Hepatocyte (in vitro differentiated cells): ENCODE data around the gene EMX1. TPM values are rescaled to one million over a fixed set of nuclear protein-coding genes. Genes with fewer than 3 reads are reported as not detected.
A peak's percentile ranks its signal among the peaks of the same experiment; 100 is the strongest.

Source experiments
- DNase-seq: peaks from one replicate; pipeline ENCODE4 v3.0.0-alpha.2; 2016; ENCODE audit warnings: low spot score
- H2AFZ ChIP-seq: fragments of 200-600 bp; sonication (generic); 2 replicates; pipeline ENCODE4 v1.6.0; 2016; ENCODE audit warnings: antibody characterized with exemption, mild to moderate bottlenecking
- H3K27ac ChIP-seq: fragments of 200-600 bp; sonication (generic); 2 replicates; pipeline ENCODE4 v1.5.1; 2016; ENCODE audit warnings: mild to moderate bottlenecking
- H3K27me3 ChIP-seq: fragments of 200-600 bp; sonication (generic); 2 replicates; pipeline ENCODE4 v1.6.1; 2016
- H3K36me3 ChIP-seq: fragments of 200-600 bp; sonication (generic); replicated peaks from 2 replicates; pipeline ENCODE4 v1.5.1; 2016; ENCODE audit warnings: low read depth; ENCODE audit not compliant: insufficient read depth
- H3K4me1 ChIP-seq: fragments of 200-600 bp; sonication (generic); 2 replicates; pipeline ENCODE4 v1.5.1; 2016; ENCODE audit warnings: mild to moderate bottlenecking, moderate library complexity; ENCODE audit not compliant: insufficient read depth
- H3K4me2 ChIP-seq: fragments of 200-600 bp; sonication (generic); 2 replicates; pipeline ENCODE4 v1.6.0; 2016
- H3K4me3 ChIP-seq: fragments of 200-600 bp; sonication (generic); 2 replicates; pipeline ENCODE4 v1.5.1; 2016; ENCODE audit warnings: mild to moderate bottlenecking
- H3K79me2 ChIP-seq: fragments of 200-600 bp; sonication (generic); 2 replicates; pipeline ENCODE4 v1.6.0; 2017; ENCODE audit warnings: mild to moderate bottlenecking
- H3K9me2 ChIP-seq: fragments of 200-600 bp; sonication (generic); replicated peaks from 2 replicates; pipeline ENCODE4 v1.6.0; 2017; ENCODE audit warnings: mild to moderate bottlenecking; ENCODE audit not compliant: insufficient read depth
- H3K9me3 ChIP-seq: fragments of 200-600 bp; sonication (generic); 2 replicates; pipeline ENCODE4 v1.5.1; 2016; ENCODE audit warnings: low read depth, mild to moderate bottlenecking
- H4K20me1 ChIP-seq: fragments of 200-600 bp; sonication (generic); 2 replicates; pipeline ENCODE4 v1.6.0; 2016; ENCODE audit warnings: mild to moderate bottlenecking; ENCODE audit not compliant: insufficient read depth, poor library complexity, severe bottlenecking
- CTCF ChIP-seq: fragments of 200-600 bp; sonication (generic); IDR thresholded peaks from 2 replicates; pipeline ENCODE4 v1.5.1; 2016; ENCODE audit warnings: antibody characterized with exemption, mild to moderate bottlenecking; ENCODE audit not compliant: poor library complexity
- EZH2 ChIP-seq: fragments of 200-600 bp; sonication (generic); IDR thresholded peaks from 2 replicates; pipeline ENCODE4 v1.6.1; 2016; ENCODE audit warnings: antibody characterized with exemption, mild to moderate bottlenecking, borderline replicate concordance
- EZH2phosphoT487 ChIP-seq: fragments of 200-600 bp; sonication (generic); IDR thresholded peaks from one replicate; pipeline ENCODE4 v1.6.1; 2018; ENCODE audit warnings: antibody characterized with exemption, mild to moderate bottlenecking, low read depth, moderate library complexity; ENCODE audit not compliant: unreplicated experiment, severe bottlenecking
- WGBS: methylation state at CpG from one replicate; pipeline ENCODE4 v1.1.6; 2016; ENCODE audit warnings: low lambda C conversion rate; ENCODE audit errors: missing lambda C conversion rate; 5-methylcytosine and 5-hydroxymethylcytosine counted together
- polyA plus RNA-seq: library from polyadenylated mRNA; unstranded; fragments of >200 nt; fragmentation: Nextera tagmentation; extraction: Ambion mirVana; gene quantifications from 2 replicates; pipeline ENCODE4 v1.2.1, GENCODE V29; 2016
- total RNA-seq: library from RNA; depleted of rRNA; stranded (reverse); fragments of >200 nt; gene quantifications from 2 replicates; pipeline ENCODE4 v1.2.3, GENCODE V29; 2014

The EMX1 gene
- total and polyA plus RNA-seq, 2 experiments from 2014 or later = 0.34 to 1.2 TPM

GRCh38 chr2:72961036-72961720 is 43.9 kb downstream of the EMX1 start:
- H4K20me1 ChIP-seq = no peaks in the 10 kb centered on the region
- H3K4me3 ChIP-seq = no peak overlapping the region
- no peak for DNase-seq
- 88% methylated on average over 27 of the region's 27 CpGs for WGBS
- no peaks in the 10 kb centered on the region for H3K79me2 ChIP-seq
- H3K27ac ChIP-seq = no peak overlapping the region
- no peaks in the 10 kb centered on the region for H3K36me3 ChIP-seq
- no peaks in the 10 kb centered on the region for H3K4me1 ChIP-seq
- H2AFZ ChIP-seq = no peak overlapping the region
- no peaks in the 10 kb centered on the region for H3K27me3 ChIP-seq
- no peaks in the 10 kb centered on the region for H3K9me2 ChIP-seq
- H3K9me3 ChIP-seq = no peaks in the 10 kb centered on the region
- no peak overlapping the region for H3K4me2 ChIP-seq
- TF ChIP-seq EZH2 = no peak

GRCh38 chr2:72961853-72962468 is 44.6 kb downstream of the EMX1 start:
- H3K27me3 ChIP-seq = no peaks in the 10 kb centered on the region
- no peak for TF ChIP-seq CTCF
- no peak for TF ChIP-seq EZH2
- TF ChIP-seq EZH2phosphoT487 = no peak
- no peaks in the 10 kb centered on the region for H3K9me2 ChIP-seq
- H2AFZ ChIP-seq = no peak overlapping the region
- H3K36me3 ChIP-seq = no peaks in the 10 kb centered on the region
- H3K9me3 ChIP-seq = no peaks in the 10 kb centered on the region
- WGBS = 83% methylated on average over 8 of the region's 8 CpGs
- H3K4me1 ChIP-seq = no peaks in the 10 kb centered on the region
- no peak overlapping the region for H3K27ac ChIP-seq
- no peaks in the 10 kb centered on the region for H3K79me2 ChIP-seq
- H3K4me3 ChIP-seq = no peak overlapping the region
- DNase-seq = no peak
- H4K20me1 ChIP-seq = no peaks in the 10 kb centered on the region
- no peak overlapping the region for H3K4me2 ChIP-seq

GRCh38 chr2:72962911-72963310 is 45.6 kb downstream of the EMX1 start:
- Histone ChIP-seq H3K9me3 (no peaks in the 10 kb centered on the region), H3K36me3 (no peaks in the 10 kb centered on the region), H3K27ac (no peak overlapping the region), H3K4me3 (no peak overlapping the region), H3K9me2 (no peaks in the 10 kb centered on the region), H3K27me3 (no peaks in the 10 kb centered on the region), H3K4me2 (no peak overlapping the region), H3K4me1 (no peaks in the 10 kb centered on the region), H2AFZ (no peak overlapping the region), H3K79me2 (no peaks in the 10 kb centered on the region), H4K20me1 (no peaks in the 10 kb centered on the region)
- TF ChIP-seq EZH2phosphoT487 (no peak), CTCF (no peak), EZH2 (no peak)
- 81% methylated on average over 7 of the region's 7 CpGs for WGBS
- no peak for DNase-seq

- H3K4me3 ChIP-seq = no peak overlapping the region
- no peaks in the 10 kb centered on the region for H3K9me3 ChIP-seq
- WGBS = 64% methylated on average over 10 of the region's 10 CpGs
- H3K79me2 ChIP-seq = no peaks in the 10 kb centered on the region
- no peaks in the 10 kb centered on the region for H3K36me3 ChIP-seq
- no peaks in the 10 kb centered on the region for H3K9me2 ChIP-seq
- no peak overlapping the region for H2AFZ ChIP-seq
- no peak overlapping the region for H3K27ac ChIP-seq
- H4K20me1 ChIP-seq = no peaks in the 10 kb centered on the region
- no peaks in the 10 kb centered on the region for H3K4me1 ChIP-seq
- peak; percentile 23 for DNase-seq
- H3K4me2 ChIP-seq = no peak overlapping the region
- TF ChIP-seq EZH2phosphoT487 (no peak), EZH2 (no peak), CTCF (no peak)
- H3K27me3 ChIP-seq = no peaks in the 10 kb centered on the region
Measured at GRCh38 chr2:72963423-72964145, 46.3 kb downstream of the EMX1 start.
